ENCODE measurements around the gene ITGB4. TPM values are rescaled to one million over a fixed set of nuclear protein-coding genes. Genes with fewer than 3 reads are reported as not detected.

ITGB4 gene
- total and polyA plus RNA-seq, 4 donors: 7.5 to 69.5 (median 27.1) TPM

DNA sequence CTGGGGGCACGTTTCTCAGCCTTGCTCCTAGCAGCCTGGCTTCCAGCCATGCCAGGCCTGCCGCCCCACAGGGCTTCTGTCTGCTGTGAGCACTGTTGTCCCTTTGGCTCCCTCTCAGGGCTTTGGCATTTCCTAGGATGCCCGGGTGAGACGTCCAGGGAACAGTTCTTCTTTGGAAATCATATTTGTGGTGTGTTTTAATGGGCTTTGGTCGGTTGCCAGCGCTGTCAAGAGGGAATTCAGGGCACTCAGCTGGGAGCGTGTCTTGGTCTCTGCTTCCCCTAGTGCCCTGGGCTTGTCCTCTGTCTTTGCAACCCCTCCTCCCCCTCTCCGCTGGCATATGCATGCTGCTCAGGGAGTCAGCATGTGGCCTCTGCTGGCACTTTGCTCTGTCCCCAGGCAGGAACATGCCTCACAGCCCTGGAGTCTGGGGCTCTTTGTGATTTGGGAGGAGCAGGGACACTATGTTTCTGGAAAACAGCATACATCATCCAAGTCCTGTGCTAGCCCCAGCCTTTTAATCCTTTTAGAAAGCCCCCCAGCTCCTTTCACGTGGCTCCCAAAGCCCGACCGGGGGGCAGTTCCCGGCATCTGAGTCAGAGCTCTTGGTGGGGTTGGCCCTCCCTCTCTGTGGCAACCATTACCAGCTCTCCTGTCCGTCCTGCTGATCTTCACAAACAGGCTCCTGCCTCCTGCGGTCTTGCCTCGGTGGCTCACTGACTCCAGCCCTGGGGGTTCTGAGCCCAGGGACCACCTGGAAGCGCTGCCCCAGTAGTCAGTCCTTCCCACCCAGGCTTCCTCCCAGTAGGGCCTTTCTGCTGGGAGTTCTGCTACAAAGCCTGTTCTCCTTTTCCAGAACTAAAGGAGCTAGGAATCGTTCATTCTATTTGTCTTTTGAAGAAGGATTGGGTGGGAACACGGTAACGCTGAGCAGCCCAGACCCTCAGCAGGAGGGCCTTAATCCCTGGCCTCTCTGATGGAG lies 27.5 kb upstream of the ITGB4 start:
- Histone ChIP-seq H3K36me3 (ENCODE audit: control insufficient read depth in 1 of 2, insufficient read depth in 2 of 2, low read length in 1 of 2) (peaks cover 0 to 2% of the 10 kb centered on the region in 2 donors), H3K9me3 (ENCODE audit: control insufficient read depth, low read length) (no peaks in the 10 kb centered on the region), H3K27ac (ENCODE audit: low read depth in 1 of 2, low read length in 2 of 2) (peak overlapping the region in 1 of 2 donors; percentile 52), H3K4me1 (ENCODE audit: control insufficient read depth in 1 of 2, insufficient read depth in 2 of 2, low read length in 2 of 2) (no peaks in the 10 kb centered on the region), H3K27me3 (ENCODE audit: control insufficient read depth in 1 of 2, insufficient read depth in 2 of 2, low read length in 1 of 2) (no peaks in the 10 kb centered on the region), H3K4me3 (ENCODE audit: low read length in 2 of 2) (no peak overlapping the region)
- peak; percentile 81 to 82 for DNase-seq
- 42 to 44% methylated on average over 19 of the region's 19 CpGs for WGBS, 2 donors
- ATAC-seq (ENCODE audit: low FRiP score): peak; percentile 65
- intact Hi-C loops (cut with DNase I): no loop called here

DNA sequence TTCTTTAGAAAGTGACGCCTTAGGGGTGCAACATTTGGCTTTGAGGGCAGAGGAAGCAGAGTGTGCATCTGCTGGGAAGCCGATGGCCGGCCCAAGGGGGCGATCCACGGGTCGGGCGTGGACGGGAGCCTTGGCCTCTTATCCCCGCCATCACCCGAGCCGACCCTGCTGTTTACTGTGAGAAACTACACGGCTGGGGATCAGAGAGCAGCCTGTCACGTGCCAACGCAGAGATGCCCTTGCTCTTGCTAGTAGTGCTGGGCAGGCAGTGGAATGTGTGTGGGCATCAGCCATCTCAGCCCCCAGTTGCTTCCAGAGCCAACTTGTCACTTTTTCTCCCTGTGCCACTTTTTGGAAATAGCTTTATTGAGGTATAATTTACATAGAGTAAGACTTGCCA lies 26.7 kb upstream of the ITGB4 start:
- Histone ChIP-seq H3K27ac (ENCODE audit: low read depth in 1 of 2, low read length in 2 of 2) (no peak overlapping the region), H3K36me3 (ENCODE audit: control insufficient read depth in 1 of 2, insufficient read depth in 2 of 2, low read length in 1 of 2) (peaks cover 0 to 2% of the 10 kb centered on the region in 2 donors), H3K9me3 (ENCODE audit: control insufficient read depth, low read length) (no peaks in the 10 kb centered on the region), H3K27me3 (ENCODE audit: control insufficient read depth in 1 of 2, insufficient read depth in 2 of 2, low read length in 1 of 2) (no peaks in the 10 kb centered on the region), H3K4me1 (ENCODE audit: control insufficient read depth in 1 of 2, insufficient read depth in 2 of 2, low read length in 2 of 2) (no peaks in the 10 kb centered on the region), H3K4me3 (ENCODE audit: low read length in 2 of 2) (no peak overlapping the region)
- DNase-seq (peak in 1 of 2 donors; percentile 61), ATAC-seq (ENCODE audit: low FRiP score) (no peak)
- intact Hi-C loops (cut with DNase I): no loop called here
- WGBS, 2 donors: 74 to 75% methylated on average over 14 of the region's 14 CpGs

DNA sequence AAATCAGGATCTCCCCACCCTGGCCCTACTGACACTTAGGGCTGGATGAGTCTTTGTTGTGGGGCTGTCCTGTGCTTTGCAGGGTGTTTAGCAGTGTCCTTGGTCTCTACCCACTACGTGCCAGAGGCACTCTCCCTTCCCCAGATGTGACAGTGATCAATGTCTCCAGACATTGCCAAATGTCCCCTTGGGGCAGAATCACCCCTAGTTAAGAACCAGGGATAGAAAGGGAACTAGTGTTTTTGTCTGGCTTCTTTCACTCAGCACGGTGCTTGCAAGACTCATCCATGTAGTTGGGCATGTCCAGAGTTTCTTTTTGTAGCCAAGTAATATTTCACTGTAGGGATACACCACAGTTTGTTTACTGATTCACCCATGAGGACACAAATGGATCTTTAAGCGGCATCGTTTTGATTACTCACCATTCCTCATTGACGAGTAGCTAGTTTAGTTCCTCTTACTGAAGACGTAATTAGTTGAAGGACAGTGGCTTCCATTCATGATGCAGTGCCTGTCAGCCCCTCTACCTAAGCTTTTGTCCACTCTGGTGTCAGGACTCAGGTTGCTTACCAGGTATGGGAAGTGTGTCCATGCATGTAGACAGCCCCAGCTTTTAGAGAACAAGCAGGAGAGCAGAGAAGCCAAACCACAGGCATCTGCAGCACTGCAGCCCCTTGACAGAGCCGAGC lies 26.0 kb upstream of the ITGB4 start:
- no peaks in the 10 kb centered on the region for H3K9me3 ChIP-seq (ENCODE audit: control insufficient read depth, low read length)
- H3K27me3 ChIP-seq (ENCODE audit: control insufficient read depth in 1 of 2, insufficient read depth in 2 of 2, low read length in 1 of 2): no peaks in the 10 kb centered on the region
- H3K4me3 ChIP-seq (ENCODE audit: low read length in 2 of 2): no peak overlapping the region
- intact Hi-C loops (cut with DNase I): loop anchor here in 1 of 2 donors (5.0 kb wide), 1 partner anchor 52 kb away; no protein-coding TSS in a partner anchor
- WGBS, 2 donors: 83 to 88% methylated on average over 7 of the region's 7 CpGs
- H3K36me3 ChIP-seq (ENCODE audit: control insufficient read depth in 1 of 2, insufficient read depth in 2 of 2, low read length in 1 of 2): peaks cover 0 to 4% of the 10 kb centered on the region in 2 donors
- H3K27ac ChIP-seq (ENCODE audit: low read depth in 1 of 2, low read length in 2 of 2): no peak overlapping the region
- DNase-seq: no peak
- no peaks in the 10 kb centered on the region for H3K4me1 ChIP-seq (ENCODE audit: control insufficient read depth in 1 of 2, insufficient read depth in 2 of 2, low read length in 2 of 2)
- ATAC-seq (ENCODE audit: low FRiP score): no peak

DNA sequence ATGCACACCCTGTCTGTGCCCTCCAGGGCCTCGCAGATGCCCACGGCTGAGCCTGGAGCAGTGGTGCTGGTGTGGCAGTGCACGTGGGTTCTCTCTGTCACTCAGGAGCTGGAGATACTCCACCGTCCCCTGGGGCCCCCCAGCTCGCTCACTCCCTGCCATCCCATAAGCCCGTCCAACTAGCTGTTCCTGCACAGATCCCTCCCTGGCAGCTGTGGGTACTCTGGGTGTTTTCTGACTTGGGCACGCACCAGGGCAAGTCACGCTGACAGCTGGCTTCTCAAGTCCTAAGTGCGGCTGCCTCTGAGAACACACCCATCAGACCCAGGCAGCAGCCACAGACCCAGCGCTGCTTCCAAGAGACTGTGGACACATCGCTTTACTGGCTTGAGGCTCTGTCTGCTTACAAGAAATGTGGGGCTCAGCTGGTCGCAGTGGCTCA lies 25.4 kb upstream of the ITGB4 start:
- no peaks in the 10 kb centered on the region for H3K9me3 ChIP-seq (ENCODE audit: control insufficient read depth, low read length)
- ATAC-seq (ENCODE audit: low FRiP score) (no peak), DNase-seq (no peak)
- intact Hi-C loops (cut with DNase I): loop anchor here in 1 of 2 donors (5.0 kb wide), 1 partner anchor 51 kb away; no protein-coding TSS in a partner anchor
- no peaks in the 10 kb centered on the region for H3K4me1 ChIP-seq (ENCODE audit: control insufficient read depth in 1 of 2, insufficient read depth in 2 of 2, low read length in 2 of 2)
- 89 to 93% methylated on average over 12 of the region's 12 CpGs for WGBS, 2 donors
- no peaks in the 10 kb centered on the region for H3K27me3 ChIP-seq (ENCODE audit: control insufficient read depth in 1 of 2, insufficient read depth in 2 of 2, low read length in 1 of 2)
- no peak overlapping the region for H3K27ac ChIP-seq (ENCODE audit: low read depth in 1 of 2, low read length in 2 of 2)
- H3K4me3 ChIP-seq (ENCODE audit: low read length in 2 of 2): no peak overlapping the region
- H3K36me3 ChIP-seq (ENCODE audit: control insufficient read depth in 1 of 2, insufficient read depth in 2 of 2, low read length in 1 of 2): peaks cover 0 to 6% of the 10 kb centered on the region in 2 donors

DNA sequence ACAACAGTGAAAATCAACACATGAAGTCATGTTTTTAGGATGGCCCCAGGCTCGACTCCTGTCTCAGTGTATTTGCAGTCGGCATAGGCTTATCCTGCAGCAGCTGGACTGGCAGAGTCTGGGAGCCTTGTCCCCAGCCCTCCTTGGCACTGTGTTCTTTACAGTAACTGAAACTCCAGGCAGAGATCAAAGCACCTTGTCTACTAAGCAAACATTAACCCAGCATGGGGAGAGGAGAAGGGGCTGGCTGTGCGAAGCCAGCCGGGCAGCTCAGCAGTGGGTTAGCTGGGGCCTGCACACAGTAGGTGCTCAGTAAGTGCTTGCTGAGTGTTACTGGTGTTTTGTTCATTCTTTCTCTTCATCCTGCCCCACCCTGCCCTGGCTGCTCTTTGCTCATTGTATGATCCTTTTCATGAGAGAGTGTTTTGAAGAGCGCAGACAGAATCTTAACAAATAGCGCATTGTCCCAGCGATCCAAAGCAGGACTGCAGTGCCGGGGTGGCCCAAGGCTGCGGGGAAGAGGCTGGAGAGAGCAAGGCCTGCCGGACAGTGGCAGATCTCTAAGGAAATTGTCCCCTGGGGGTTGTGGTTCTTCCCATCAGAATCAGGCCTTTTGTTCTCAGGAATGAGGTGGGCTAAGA lies 23.5 kb upstream of the ITGB4 start:
- ATAC-seq (ENCODE audit: low FRiP score): no peak
- intact Hi-C loops (cut with DNase I): loop anchor here in 1 of 2 donors (5.0 kb wide), 1 partner anchor 50 kb away; no protein-coding TSS in a partner anchor

DNA sequence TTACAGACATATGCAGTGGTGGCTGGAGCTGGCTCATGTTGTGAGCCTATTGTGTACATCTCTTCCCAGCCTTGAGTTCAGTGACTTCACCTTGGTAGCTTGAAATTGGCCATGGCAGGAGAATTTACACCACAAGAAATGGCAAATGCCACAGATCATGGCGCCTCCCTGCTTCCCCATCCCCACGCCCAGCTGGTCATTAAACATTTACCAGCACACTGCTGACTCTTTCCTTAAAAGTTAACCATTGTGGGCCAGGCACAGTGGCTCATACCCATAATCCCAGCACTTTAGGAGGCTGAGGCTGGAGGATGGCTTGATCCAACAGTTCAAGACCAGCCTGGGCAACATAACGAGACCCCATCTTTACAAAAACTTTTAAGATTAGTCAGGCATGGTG lies 22.6 kb upstream of the ITGB4 start:
- WGBS, 2 donors: 89 to 93% methylated on average over 3 of the region's 3 CpGs
- DNase-seq: no peak
- H3K4me1 ChIP-seq (ENCODE audit: control insufficient read depth in 1 of 2, insufficient read depth in 2 of 2, low read length in 2 of 2): no peaks in the 10 kb centered on the region
- ATAC-seq (ENCODE audit: low FRiP score): no peak
- H3K4me3 ChIP-seq (ENCODE audit: low read length in 2 of 2): no peak overlapping the region
- no peaks in the 10 kb centered on the region for H3K27me3 ChIP-seq (ENCODE audit: control insufficient read depth in 1 of 2, insufficient read depth in 2 of 2, low read length in 1 of 2)
- H3K27ac ChIP-seq (ENCODE audit: low read depth in 1 of 2, low read length in 2 of 2): no peak overlapping the region
- peaks cover 0 to 9% of the 10 kb centered on the region in 2 donors for H3K36me3 ChIP-seq (ENCODE audit: control insufficient read depth in 1 of 2, insufficient read depth in 2 of 2, low read length in 1 of 2)
- intact Hi-C loops (cut with DNase I): loop anchor here in 1 of 2 donors (5.0 kb wide), 1 partner anchor 49 kb away; no protein-coding TSS in a partner anchor
- H3K9me3 ChIP-seq (ENCODE audit: control insufficient read depth, low read length): no peaks in the 10 kb centered on the region

More for the DNA sequence above, 23.5 kb upstream of the ITGB4 start:
- Histone ChIP-seq H3K36me3 (ENCODE audit: control insufficient read depth in 1 of 2, insufficient read depth in 2 of 2, low read length in 1 of 2) (peaks cover 0 to 6% of the 10 kb centered on the region in 2 donors), H3K4me3 (ENCODE audit: low read length in 2 of 2) (no peak overlapping the region), H3K27me3 (ENCODE audit: control insufficient read depth in 1 of 2, insufficient read depth in 2 of 2, low read length in 1 of 2) (no peaks in the 10 kb centered on the region), H3K4me1 (ENCODE audit: control insufficient read depth in 1 of 2, insufficient read depth in 2 of 2, low read length in 2 of 2) (no peaks in the 10 kb centered on the region), H3K27ac (ENCODE audit: low read depth in 1 of 2, low read length in 2 of 2) (no peak overlapping the region), H3K9me3 (ENCODE audit: control insufficient read depth, low read length) (no peaks in the 10 kb centered on the region)
- no peak for DNase-seq
- 80 to 89% methylated on average over 10 of the region's 10 CpGs for WGBS, 2 donors

DNA sequence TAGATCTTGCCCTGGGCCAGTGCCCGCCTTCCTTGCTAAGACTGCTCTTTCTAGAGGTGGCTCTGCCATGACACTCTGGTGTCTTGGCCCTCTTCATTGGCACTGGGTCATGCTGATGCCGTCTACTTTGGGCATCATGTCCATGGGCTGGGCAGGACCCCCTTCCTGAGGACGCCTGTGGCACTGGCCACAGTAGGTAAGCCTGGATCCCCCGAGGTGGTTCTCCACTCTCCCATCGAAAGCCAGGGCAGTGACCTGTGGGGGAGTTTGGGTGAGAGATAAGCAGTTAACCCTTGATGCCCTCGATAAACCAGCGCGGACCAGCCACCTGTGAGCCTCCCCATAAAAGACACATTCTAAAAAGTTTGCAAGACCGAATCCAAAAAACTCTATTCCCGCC lies 20.0 kb upstream of the ITGB4 start:
- no peaks in the 10 kb centered on the region for H3K27me3 ChIP-seq (ENCODE audit: control insufficient read depth in 1 of 2, insufficient read depth in 2 of 2, low read length in 1 of 2)
- peaks cover 2 to 12% of the 10 kb centered on the region in 2 donors for H3K36me3 ChIP-seq (ENCODE audit: control insufficient read depth in 1 of 2, insufficient read depth in 2 of 2, low read length in 1 of 2)
- no peaks in the 10 kb centered on the region for H3K4me1 ChIP-seq (ENCODE audit: control insufficient read depth in 1 of 2, insufficient read depth in 2 of 2, low read length in 2 of 2)
- ATAC-seq (ENCODE audit: low FRiP score) (no peak), DNase-seq (no peak)
- intact Hi-C loops (cut with DNase I): no loop called here
- no peak overlapping the region for H3K4me3 ChIP-seq (ENCODE audit: low read length in 2 of 2)
- WGBS, 2 donors: 84 to 86% methylated on average over 10 of the region's 10 CpGs
- H3K9me3 ChIP-seq (ENCODE audit: control insufficient read depth, low read length): no peaks in the 10 kb centered on the region
- H3K27ac ChIP-seq (ENCODE audit: low read depth in 1 of 2, low read length in 2 of 2): no peak overlapping the region

DNA sequence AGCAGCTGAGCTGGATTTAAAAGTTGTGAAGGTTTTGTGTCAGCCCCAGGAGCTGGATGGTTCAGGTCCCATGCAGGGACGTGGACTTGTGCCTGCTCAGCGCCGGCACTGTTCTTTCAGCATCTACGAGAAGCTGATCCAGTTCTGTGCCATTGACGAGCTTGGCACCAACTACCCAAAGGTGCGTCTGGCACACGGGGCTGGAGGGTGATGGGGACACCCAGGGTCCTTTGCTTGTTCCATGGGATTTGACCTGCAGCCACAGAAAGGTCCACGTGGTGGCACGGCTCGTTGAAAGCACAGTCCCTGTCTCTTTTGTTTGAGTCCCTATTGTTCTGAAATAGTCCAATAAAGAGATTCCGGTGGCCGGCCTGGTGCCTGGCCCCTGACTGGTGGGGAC lies 18.1 kb upstream of the ITGB4 start:
- intact Hi-C loops (cut with DNase I): no loop called here
- 92 to 93% methylated on average over 12 of the region's 12 CpGs for WGBS, 2 donors
- Histone ChIP-seq H3K4me3 (ENCODE audit: low read length in 2 of 2) (no peak overlapping the region), H3K27ac (ENCODE audit: low read depth in 1 of 2, low read length in 2 of 2) (no peak overlapping the region), H3K9me3 (ENCODE audit: control insufficient read depth, low read length) (no peaks in the 10 kb centered on the region), H3K36me3 (ENCODE audit: control insufficient read depth in 1 of 2, insufficient read depth in 2 of 2, low read length in 1 of 2) (peaks cover 13 to 16% of the 10 kb centered on the region in 2 donors), H3K4me1 (ENCODE audit: control insufficient read depth in 1 of 2, insufficient read depth in 2 of 2, low read length in 2 of 2) (no peaks in the 10 kb centered on the region), H3K27me3 (ENCODE audit: control insufficient read depth in 1 of 2, insufficient read depth in 2 of 2, low read length in 1 of 2) (no peaks in the 10 kb centered on the region)
- ATAC-seq (ENCODE audit: low FRiP score) (no peak), DNase-seq (no peak)
